Thoracic aorta (tissue), 2 donors: ENCODE results near the gene P2RX3. TPM values are rescaled to one million over a fixed set of nuclear protein-coding genes. Genes with fewer than 3 reads are reported as not detected.
"Not testable (repeated sequence)": the region's sequence is repeated elsewhere in the genome, so short reads cannot be mapped to it uniquely, and the experiment has no call there.

Experiments used
- ATAC-seq: fragments of 150-250 bp; one replicate; pipeline ENCODE4 v1.8.0; 2017; ENCODE audit warnings: low read depth; ENCODE audit not compliant: insufficient number of reproducible peaks, low FRiP score
- DNase-seq: peaks from one replicate; pipeline ENCODE4 v3.0.0-alpha.2; 2020; ENCODE audit warnings: low spot score
- H3K27ac ChIP-seq, 2 donors: fragments of 200-600 bp; sonication (generic); 1 replicate in 1 of 2; 2 replicates in 1 of 2; pipeline ENCODE4 v1.5.1; 2016; ENCODE audit warnings: mild to moderate bottlenecking in 2 of 2, moderate library complexity in 2 of 2
- H3K27me3 ChIP-seq: fragments of 200-600 bp; sonication (generic); replicated peaks from 2 replicates; pipeline ENCODE4 v1.6.0; 2016; ENCODE audit warnings: mild to moderate bottlenecking; ENCODE audit not compliant: insufficient read depth
- H3K36me3 ChIP-seq: fragments of 200-600 bp; sonication (generic); one replicate; pipeline ENCODE4 v1.5.1; 2016
- H3K4me1 ChIP-seq, 2 donors: fragments of 200-600 bp; sonication (generic); 1 replicate in 1 of 2; 2 replicates in 1 of 2; pipeline versions ENCODE4 v1.5.1 to v1.6.0; 2016; ENCODE audit warnings: low read depth in 2 of 2, mild to moderate bottlenecking in 1 of 2; ENCODE audit not compliant: control insufficient read depth in 1 of 2
- H3K4me3 ChIP-seq: fragments of 200-600 bp; sonication (generic); 2 replicates; pipeline ENCODE4 v1.5.1; 2016; ENCODE audit warnings: mild to moderate bottlenecking
- H3K9me3 ChIP-seq: fragments of 200-600 bp; sonication (generic); 2 replicates; pipeline ENCODE4 v1.5.1; 2016
- total RNA-seq, 2 donors: library from RNA; depleted of rRNA; stranded (reverse); fragments of >200 nt; gene quantifications; one replicate each; pipeline versions ENCODE4 v1.1.0 to v1.2.3, GENCODE V29; 2016
- TF ChIP-seq, protein P1 (sequence below): fragments of 200-600 bp; sonication (generic); IDR thresholded peaks from one replicate; pipeline ENCODE4 v1.5.1; 2019; ENCODE audit warnings: antibody characterized with exemption

P2RX3 gene
- total RNA-seq, 2 donors from 2014 or later: not detected

DNA sequence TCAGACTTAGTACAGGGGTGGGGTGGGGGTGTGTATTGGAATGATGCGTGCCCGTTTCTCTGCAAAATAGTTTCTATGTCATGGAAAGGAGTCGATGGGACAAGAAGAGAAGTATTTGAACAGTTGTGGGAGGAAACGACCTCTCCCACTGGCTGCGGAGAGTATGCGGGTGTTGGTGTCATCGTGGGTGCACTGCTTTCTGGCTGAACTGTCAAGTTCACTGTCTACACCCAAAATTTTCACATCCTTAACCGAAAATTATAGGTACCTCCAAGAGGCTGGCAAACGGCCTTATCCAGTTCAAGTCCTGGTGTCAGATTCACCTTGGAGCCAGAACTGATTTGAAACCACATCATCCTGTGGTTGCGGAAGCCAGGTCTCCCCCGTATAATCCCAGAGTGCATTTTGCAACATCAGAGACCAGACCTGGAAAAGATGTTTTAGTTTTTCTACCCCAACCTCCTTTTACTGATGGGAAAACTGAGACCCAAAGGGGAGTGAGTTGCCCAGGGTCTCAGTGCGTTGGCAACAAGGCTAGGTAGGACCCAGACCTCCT lies 2.0 kb upstream of the P2RX3 start:
- H3K4me1 ChIP-seq: peaks cover 12 to 19% of the 10 kb centered on the region in 2 donors
- TF ChIP-seq, protein P1, sequence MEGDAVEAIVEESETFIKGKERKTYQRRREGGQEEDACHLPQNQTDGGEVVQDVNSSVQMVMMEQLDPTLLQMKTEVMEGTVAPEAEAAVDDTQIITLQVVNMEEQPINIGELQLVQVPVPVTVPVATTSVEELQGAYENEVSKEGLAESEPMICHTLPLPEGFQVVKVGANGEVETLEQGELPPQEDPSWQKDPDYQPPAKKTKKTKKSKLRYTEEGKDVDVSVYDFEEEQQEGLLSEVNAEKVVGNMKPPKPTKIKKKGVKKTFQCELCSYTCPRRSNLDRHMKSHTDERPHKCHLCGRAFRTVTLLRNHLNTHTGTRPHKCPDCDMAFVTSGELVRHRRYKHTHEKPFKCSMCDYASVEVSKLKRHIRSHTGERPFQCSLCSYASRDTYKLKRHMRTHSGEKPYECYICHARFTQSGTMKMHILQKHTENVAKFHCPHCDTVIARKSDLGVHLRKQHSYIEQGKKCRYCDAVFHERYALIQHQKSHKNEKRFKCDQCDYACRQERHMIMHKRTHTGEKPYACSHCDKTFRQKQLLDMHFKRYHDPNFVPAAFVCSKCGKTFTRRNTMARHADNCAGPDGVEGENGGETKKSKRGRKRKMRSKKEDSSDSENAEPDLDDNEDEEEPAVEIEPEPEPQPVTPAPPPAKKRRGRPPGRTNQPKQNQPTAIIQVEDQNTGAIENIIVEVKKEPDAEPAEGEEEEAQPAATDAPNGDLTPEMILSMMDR: no peak
- H3K27ac ChIP-seq: peak overlapping the region; percentile 78 to 81
- H3K36me3 ChIP-seq: peaks cover 19% of the 10 kb centered on the region
- ATAC-seq: no peak
- H3K27me3 ChIP-seq: no peaks in the 10 kb centered on the region
- no peak for DNase-seq
- H3K4me3 ChIP-seq: peak overlapping the region; percentile 92
- no peaks in the 10 kb centered on the region for H3K9me3 ChIP-seq

- peaks cover 12 to 19% of the 10 kb centered on the region in 2 donors for H3K4me1 ChIP-seq
- peaks cover 12% of the 10 kb centered on the region for H3K36me3 ChIP-seq
- not testable (repeated sequence) for H3K9me3 ChIP-seq, H3K27ac ChIP-seq, ATAC-seq, DNase-seq, H3K27me3 ChIP-seq
- peak overlapping the region; percentile 92 for H3K4me3 ChIP-seq
These were observed 1.3 kb upstream of the P2RX3 start for GRCh38 chr11:57336856-57337255.

DNA sequence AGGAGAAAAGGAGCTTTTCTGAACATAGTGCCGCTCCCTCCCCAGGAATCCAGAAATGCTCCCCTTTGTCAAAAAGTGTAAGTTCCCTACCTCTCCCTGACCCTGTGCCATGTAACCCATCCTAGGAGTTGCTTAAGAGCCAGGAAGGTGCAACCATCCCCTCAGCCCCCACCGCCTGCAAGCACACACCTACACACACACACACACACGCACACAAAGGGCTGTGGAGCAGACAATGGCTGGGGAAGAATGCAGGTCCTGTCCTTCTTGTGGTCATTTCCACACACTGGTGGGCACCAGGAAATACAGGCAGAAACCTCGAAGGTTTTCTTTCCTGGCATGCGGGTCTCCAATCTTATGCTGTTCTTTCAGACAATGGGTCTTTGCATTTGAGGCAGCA lies 1.2 kb downstream of the P2RX3 start:
- H3K27ac ChIP-seq: no peak overlapping the region
- no peak for ATAC-seq
- no peak for DNase-seq
- H3K4me3 ChIP-seq: no peak overlapping the region
- H3K4me1 ChIP-seq: peaks cover 12 to 14% of the 10 kb centered on the region in 2 donors
- no peaks in the 10 kb centered on the region for H3K9me3 ChIP-seq
- TF ChIP-seq, protein P1: no peak
- no peaks in the 10 kb centered on the region for H3K36me3 ChIP-seq
- no peaks in the 10 kb centered on the region for H3K27me3 ChIP-seq

DNA sequence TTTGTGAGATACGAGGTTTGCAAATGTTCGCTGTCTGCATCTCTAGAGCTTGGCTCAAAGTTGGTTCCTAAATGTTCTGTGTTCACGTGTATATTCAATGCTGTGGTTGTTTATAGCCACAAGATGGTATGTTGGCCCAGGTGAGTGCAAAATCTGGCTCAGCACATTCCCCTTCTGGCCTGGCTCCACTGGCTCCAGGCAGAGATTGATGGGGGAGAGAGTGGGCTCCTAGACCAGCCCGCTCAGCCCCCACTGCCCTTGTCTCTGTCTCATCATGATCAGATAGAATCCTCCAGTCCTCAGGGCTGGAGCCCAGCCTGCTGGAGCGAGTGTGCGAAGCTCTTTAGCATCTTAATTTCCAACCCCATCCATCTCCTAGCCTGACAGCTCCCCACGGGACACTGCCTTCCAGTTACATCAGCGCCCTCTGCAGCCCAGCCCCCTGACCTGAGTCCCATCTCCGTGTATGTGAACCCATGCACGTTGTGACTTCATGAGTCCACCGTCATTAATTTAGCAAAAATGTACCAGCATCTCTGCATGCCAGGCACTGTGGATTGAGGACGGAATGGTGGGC lies 2.0 kb downstream of the P2RX3 start:
- ATAC-seq: no peak
- Histone ChIP-seq H3K27me3 (no peaks in the 10 kb centered on the region), H3K4me3 (no peak overlapping the region), H3K27ac (no peak overlapping the region), H3K4me1 (peaks cover 4 to 7% of the 10 kb centered on the region in 2 donors), H3K36me3 (no peaks in the 10 kb centered on the region), H3K9me3 (no peaks in the 10 kb centered on the region)
- DNase-seq: no peak
- TF ChIP-seq, protein P1: no peak

DNA sequence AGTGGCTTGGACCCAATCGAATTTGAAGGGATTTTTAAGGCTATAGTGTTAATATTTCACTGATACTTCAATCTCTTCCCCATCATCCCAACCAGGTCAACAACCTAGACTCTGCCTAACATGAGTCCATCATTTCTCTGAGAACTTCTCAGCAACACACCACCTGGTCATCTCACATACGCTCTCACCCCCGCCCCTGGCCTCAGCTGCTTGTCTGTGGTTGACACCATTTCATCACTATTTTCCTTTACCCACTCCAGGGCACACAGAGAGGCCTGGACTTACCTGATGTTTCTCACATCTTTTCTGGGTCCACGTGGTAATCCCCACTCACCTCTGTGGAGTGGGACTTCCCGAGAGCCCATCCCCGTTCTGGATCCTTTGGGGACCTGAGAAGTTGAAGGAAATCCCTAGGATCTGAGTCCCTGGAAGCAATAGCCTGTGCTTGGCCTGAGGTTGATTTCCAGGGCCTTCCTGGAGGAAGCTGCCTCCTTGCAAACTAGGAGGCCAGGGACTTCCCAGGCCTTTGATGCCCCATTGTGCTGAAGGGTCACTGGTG lies 3.2 kb downstream of the P2RX3 start:
- DNase-seq (no peak), ATAC-seq (no peak)
- Histone ChIP-seq H3K4me1 (peaks cover 2% of the 10 kb centered on the region in 2 donors), H3K9me3 (no peaks in the 10 kb centered on the region), H3K4me3 (no peak overlapping the region), H3K27ac (no peak overlapping the region), H3K27me3 (no peaks in the 10 kb centered on the region), H3K36me3 (no peaks in the 10 kb centered on the region)
- TF ChIP-seq, protein P1: no peak
